ENCODE results near the gene PRKCSH. TPM values are rescaled to one million over a fixed set of nuclear protein-coding genes. Genes with fewer than 3 reads are reported as not detected.
"Not testable (repeated sequence)": the region's sequence is repeated elsewhere in the genome, so short reads cannot be mapped to it uniquely, and the experiment has no call there.

The PRKCSH gene
- total RNA-seq, 2 donors from 2014 or later, result 454 to 459 TPM

GRCh38 chr19:11464333-11465265 lies 29.2 kb downstream of the PRKCSH start:
- Histone ChIP-seq H3K4me1 (ENCODE audit: control insufficient read depth, insufficient read depth, low read length) (no peaks in the 10 kb centered on the region), H3K9ac (ENCODE audit: extremely low read depth, low read length, poor library complexity, severe bottlenecking) (no peak overlapping the region)

GRCh38 chr19:11465600-11465999 lies 30.2 kb downstream of the PRKCSH start:
- DNase-seq, result no peak
- Histone ChIP-seq H3K4me3 (ENCODE audit: low read length) (no peak overlapping the region), H3K36me3 (ENCODE audit: control insufficient read depth, insufficient read depth, low read length) (no peaks in the 10 kb centered on the region), H3K9me3 (ENCODE audit: control insufficient read depth, low read length) (no peaks in the 10 kb centered on the region), H3K27me3 (ENCODE audit: control insufficient read depth, insufficient read depth, low read length, poor library complexity, severe bottlenecking) (no peaks in the 10 kb centered on the region), H3K9ac (ENCODE audit: extremely low read depth, low read length, poor library complexity, severe bottlenecking) (no peak overlapping the region), H3K27ac (ENCODE audit: low read depth, low read length) (peak overlapping the region; percentile 57), H3K4me1 (ENCODE audit: control insufficient read depth, insufficient read depth, low read length) (no peaks in the 10 kb centered on the region)
- no peaks in the 10 kb centered on the region for H3K9me3 Mint-ChIP-seq
- no peaks in the 10 kb centered on the region for H3K36me3 Mint-ChIP-seq (ENCODE audit: low read depth)
- TF ChIP-seq CTCF (conservative IDR thresholded peaks at IDR 0.05), result no peak
- no peak overlapping the region for H3K27ac Mint-ChIP-seq
- no peak overlapping the region for H3K4me3 Mint-ChIP-seq
- no peaks in the 10 kb centered on the region for H3K27me3 Mint-ChIP-seq (ENCODE audit: insufficient read depth)
- WGBS, 2 experiments (ENCODE audit: insufficient coverage in 1 of 2, insufficient read length in 1 of 2), result 57 to 73% methylated on average over 2 to 8 of the region's 8 CpGs
- no peaks in the 10 kb centered on the region for H3K4me1 Mint-ChIP-seq

More at GRCh38 chr19:11464333-11465265, 29.2 kb downstream of the PRKCSH start:
- no peaks in the 10 kb centered on the region for H3K9me3 Mint-ChIP-seq
- TF ChIP-seq CTCF (conservative IDR thresholded peaks at IDR 0.05), result no peak
- Histone ChIP-seq H3K9me3 (ENCODE audit: control insufficient read depth, low read length) (no peaks in the 10 kb centered on the region), H3K36me3 (ENCODE audit: control insufficient read depth, insufficient read depth, low read length) (no peaks in the 10 kb centered on the region), H3K4me3 (ENCODE audit: low read length) (no peak overlapping the region), H3K27ac (ENCODE audit: low read depth, low read length) (no peak overlapping the region), H3K27me3 (ENCODE audit: control insufficient read depth, insufficient read depth, low read length, poor library complexity, severe bottlenecking) (no peaks in the 10 kb centered on the region)
- no peaks in the 10 kb centered on the region for H3K4me1 Mint-ChIP-seq
- no peaks in the 10 kb centered on the region for H3K36me3 Mint-ChIP-seq (ENCODE audit: low read depth)
- no peak overlapping the region for H3K4me3 Mint-ChIP-seq
- no peaks in the 10 kb centered on the region for H3K27me3 Mint-ChIP-seq (ENCODE audit: insufficient read depth)
- no peak for DNase-seq
- WGBS, 2 experiments (ENCODE audit: insufficient coverage in 1 of 2, insufficient read length in 1 of 2), result 83 to 90% methylated on average over 6 to 11 of the region's 11 CpGs
- H3K27ac Mint-ChIP-seq, result no peak overlapping the region

GRCh38 chr19:11468266-11468845 lies 32.9 kb downstream of the PRKCSH start:
- H3K36me3 Mint-ChIP-seq (ENCODE audit: low read depth); H3K9ac ChIP-seq (ENCODE audit: extremely low read depth, low read length, poor library complexity, severe bottlenecking); H3K27ac ChIP-seq (ENCODE audit: low read depth, low read length); H3K4me3 ChIP-seq (ENCODE audit: low read length); H3K4me1 Mint-ChIP-seq; H3K27ac Mint-ChIP-seq; H3K36me3 ChIP-seq (ENCODE audit: control insufficient read depth, insufficient read depth, low read length); H3K27me3 ChIP-seq (ENCODE audit: control insufficient read depth, insufficient read depth, low read length, poor library complexity, severe bottlenecking); DNase-seq; H3K9me3 Mint-ChIP-seq; H3K4me1 ChIP-seq (ENCODE audit: control insufficient read depth, insufficient read depth, low read length); H3K4me3 Mint-ChIP-seq; H3K27me3 Mint-ChIP-seq (ENCODE audit: insufficient read depth); H3K9me3 ChIP-seq (ENCODE audit: control insufficient read depth, low read length): not testable (repeated sequence)
- 85 to 86% methylated on average over 7 to 8 of the region's 8 CpGs for WGBS, 2 experiments (ENCODE audit: insufficient coverage in 1 of 2, insufficient read length in 1 of 2)
